SK-N-SH (cell line): Measurements from ENCODE around the gene SLC66A2.

Source experiments
- ELF1 ChIP-seq: IDR thresholded peaks from 2 replicates; pipeline ENCODE4 v1.4.0; 2012
- TF ChIP-seq, protein P1 (sequence below): fragments of 200-600 bp; sonication (generic); IDR thresholded peaks from 2 replicates; pipeline ENCODE4 v1.6.1; 2017; ENCODE audit warnings: antibody characterized with exemption, mild to moderate bottlenecking, moderate library complexity

DNA sequence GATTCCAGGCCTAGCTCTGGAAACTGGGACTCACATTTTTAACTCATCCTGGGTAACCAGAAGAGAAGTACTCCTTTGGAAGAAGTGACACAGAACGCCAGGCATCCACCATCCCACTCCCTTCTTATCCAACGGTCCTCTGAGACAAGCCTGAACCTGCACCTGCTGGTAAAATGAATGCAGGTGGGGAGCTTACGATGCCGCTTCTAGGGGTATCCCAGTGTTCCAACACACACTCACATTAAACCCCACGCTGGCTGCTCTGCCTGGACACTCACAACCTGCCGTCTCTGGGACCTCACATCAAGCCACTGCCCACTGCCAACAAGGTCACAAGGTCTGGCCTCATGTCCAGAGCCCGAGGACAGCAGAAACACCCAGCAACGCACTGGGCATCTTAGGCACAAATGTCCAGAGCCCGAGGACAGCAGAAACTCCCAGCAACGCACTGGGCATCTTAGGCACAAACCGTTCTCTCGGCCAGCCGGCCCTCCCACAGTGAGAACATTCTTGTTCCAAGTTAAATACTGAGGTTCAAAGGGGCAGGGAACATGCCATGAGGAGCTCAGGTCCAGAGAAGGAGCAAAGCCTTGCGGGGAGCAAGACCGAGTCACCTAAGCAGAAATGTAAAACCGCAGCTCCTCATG, 9.9 kb downstream of the SLC66A2 start:
- TF ChIP-seq ELF1 = no peak
- TF ChIP-seq, protein P1, sequence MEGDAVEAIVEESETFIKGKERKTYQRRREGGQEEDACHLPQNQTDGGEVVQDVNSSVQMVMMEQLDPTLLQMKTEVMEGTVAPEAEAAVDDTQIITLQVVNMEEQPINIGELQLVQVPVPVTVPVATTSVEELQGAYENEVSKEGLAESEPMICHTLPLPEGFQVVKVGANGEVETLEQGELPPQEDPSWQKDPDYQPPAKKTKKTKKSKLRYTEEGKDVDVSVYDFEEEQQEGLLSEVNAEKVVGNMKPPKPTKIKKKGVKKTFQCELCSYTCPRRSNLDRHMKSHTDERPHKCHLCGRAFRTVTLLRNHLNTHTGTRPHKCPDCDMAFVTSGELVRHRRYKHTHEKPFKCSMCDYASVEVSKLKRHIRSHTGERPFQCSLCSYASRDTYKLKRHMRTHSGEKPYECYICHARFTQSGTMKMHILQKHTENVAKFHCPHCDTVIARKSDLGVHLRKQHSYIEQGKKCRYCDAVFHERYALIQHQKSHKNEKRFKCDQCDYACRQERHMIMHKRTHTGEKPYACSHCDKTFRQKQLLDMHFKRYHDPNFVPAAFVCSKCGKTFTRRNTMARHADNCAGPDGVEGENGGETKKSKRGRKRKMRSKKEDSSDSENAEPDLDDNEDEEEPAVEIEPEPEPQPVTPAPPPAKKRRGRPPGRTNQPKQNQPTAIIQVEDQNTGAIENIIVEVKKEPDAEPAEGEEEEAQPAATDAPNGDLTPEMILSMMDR = no peak
